ENCODE data around the gene PLGRKT. TPM values are rescaled to one million over a fixed set of nuclear protein-coding genes. Genes with fewer than 3 reads are reported as not detected.

The PLGRKT gene
- polyA plus RNA-seq, 3 donors: 4.6 to 19.7 (median 14.8) TPM

- intact Hi-C loops (cut with micrococcal nuclease): no loop called here
- H3K36me3 Mint-ChIP-seq: no peaks in the 10 kb centered on the region
- Histone ChIP-seq H3K4me2 (replicated peaks; ENCODE audit: extremely low read depth, low read length, poor library complexity, severe bottlenecking) (no peak overlapping the region), H3K79me2 (ENCODE audit: insufficient read depth, low read length) (no peaks in the 10 kb centered on the region), H3K27ac (ENCODE audit: low read depth in 1 of 2, low read length in 2 of 2) (no peak overlapping the region), H4K20me1 (ENCODE audit: insufficient read depth, low read length) (no peaks in the 10 kb centered on the region), H3K36me3 (replicated peaks in 1 of 2; ENCODE audit: control insufficient read depth in 1 of 2, insufficient read depth in 2 of 2, low read length in 2 of 2) (no peaks in the 10 kb centered on the region), H3K4me1 (ENCODE audit: control insufficient read depth in 1 of 2, insufficient read depth in 2 of 2, low read length in 2 of 2) (peaks cover 38 to 46% of the 10 kb centered on the region in 2 donors), H3K9me3 (replicated peaks in 1 of 2; ENCODE audit: control insufficient read depth in 1 of 2, insufficient read depth in 1 of 2, low read length in 2 of 2) (no peaks in the 10 kb centered on the region), H2AFZ (ENCODE audit: insufficient read depth, low read depth, low read length, poor library complexity, severe bottlenecking) (no peak overlapping the region), H3K4me3 (replicated peaks in 1 of 3; ENCODE audit: low read depth in 2 of 3, low read length in 3 of 3) (no peak overlapping the region), H3K9ac (ENCODE audit: insufficient read depth, low read length, poor library complexity, severe bottlenecking) (no peak overlapping the region), H3K27me3 (ENCODE audit: control insufficient read depth in 2 of 2, insufficient read depth in 2 of 2, low read length in 2 of 2) (no peaks in the 10 kb centered on the region)
- no peaks in the 10 kb centered on the region for H3K9me3 Mint-ChIP-seq
- no peak for TF ChIP-seq CTCF (IDR thresholded peaks at IDR 0.05)
- WGBS (ENCODE audit: insufficient coverage): no CpG with 5 or more reads among the region's 3 CpGs
- no peak for DNase-seq
- H3K27me3 Mint-ChIP-seq (ENCODE audit: low read depth in 3 of 3): peaks cover 0 to 3% (median 2%) of the 10 kb centered on the region in 3 donors
- peaks cover 36% of the 10 kb centered on the region for H3K4me1 Mint-ChIP-seq
- no peak overlapping the region for H3K4me3 Mint-ChIP-seq
- no peak overlapping the region for H3K27ac Mint-ChIP-seq
Measured at GRCh38 chr9:5447337-5447736, 9.6 kb upstream of the PLGRKT start.

- H3K79me2 ChIP-seq (ENCODE audit: insufficient read depth, low read length): no peaks in the 10 kb centered on the region
- peaks cover 31% of the 10 kb centered on the region for H3K4me1 Mint-ChIP-seq
- H3K4me1 ChIP-seq (ENCODE audit: control insufficient read depth in 1 of 2, insufficient read depth in 2 of 2, low read length in 2 of 2): peaks cover 32 to 39% of the 10 kb centered on the region in 2 donors
- H3K27me3 Mint-ChIP-seq (ENCODE audit: low read depth in 3 of 3): peaks cover 0 to 3% (median 2%) of the 10 kb centered on the region in 3 donors
- H3K9me3 ChIP-seq (replicated peaks in 1 of 2; ENCODE audit: control insufficient read depth in 1 of 2, insufficient read depth in 1 of 2, low read length in 2 of 2): no peaks in the 10 kb centered on the region
- no peak overlapping the region for H3K4me3 Mint-ChIP-seq
- H3K36me3 Mint-ChIP-seq: no peaks in the 10 kb centered on the region
- peak overlapping the region in 2 of 7 donors; percentile 61 to 77 for H3K27ac Mint-ChIP-seq
- no peaks in the 10 kb centered on the region for H4K20me1 ChIP-seq (ENCODE audit: insufficient read depth, low read length)
- H3K4me3 ChIP-seq (replicated peaks in 1 of 3; ENCODE audit: low read depth in 2 of 3, low read length in 3 of 3): no peak overlapping the region
- no peak for TF ChIP-seq CTCF (IDR thresholded peaks at IDR 0.05)
- no peak for DNase-seq
- no peaks in the 10 kb centered on the region for H3K9me3 Mint-ChIP-seq
- no peak overlapping the region for H3K27ac ChIP-seq (ENCODE audit: low read depth in 1 of 2, low read length in 2 of 2)
- no peaks in the 10 kb centered on the region for H3K27me3 ChIP-seq (ENCODE audit: control insufficient read depth in 2 of 2, insufficient read depth in 2 of 2, low read length in 2 of 2)
- no peak overlapping the region for H3K9ac ChIP-seq (ENCODE audit: insufficient read depth, low read length, poor library complexity, severe bottlenecking)
- H3K4me2 ChIP-seq (replicated peaks; ENCODE audit: extremely low read depth, low read length, poor library complexity, severe bottlenecking): no peak overlapping the region
- H3K36me3 ChIP-seq (replicated peaks in 1 of 2; ENCODE audit: control insufficient read depth in 1 of 2, insufficient read depth in 2 of 2, low read length in 2 of 2): no peaks in the 10 kb centered on the region
- 93% methylated on average over 2 of the region's 3 CpGs for WGBS (ENCODE audit: insufficient coverage)
- intact Hi-C loops (cut with micrococcal nuclease): no loop called here
- no peak overlapping the region for H2AFZ ChIP-seq (ENCODE audit: insufficient read depth, low read depth, low read length, poor library complexity, severe bottlenecking)
Measured at GRCh38 chr9:5446451-5447236, 8.9 kb upstream of the PLGRKT start.
